ENCODE data around the gene TAS2R9. TPM values are rescaled to one million over a fixed set of nuclear protein-coding genes. Genes with fewer than 3 reads are reported as not detected.

Gene TAS2R9
- total RNA-seq, 2 donors from 2014 or later, result not detected

GRCh38 chr12:10847744-10848143 lies 37.8 kb upstream of the TAS2R9 start:
- Histone ChIP-seq H3K27me3 (replicated peaks; ENCODE audit: insufficient read depth) (no peaks in the 10 kb centered on the region), H3K36me3 (no peaks in the 10 kb centered on the region), H3K9me3 (no peaks in the 10 kb centered on the region), H3K4me3 (no peak overlapping the region), H3K27ac (no peak overlapping the region), H3K4me1 (replicated peaks) (no peaks in the 10 kb centered on the region)
- WGBS, result 66% methylated on average over 2 of the region's 2 CpGs
- TF ChIP-seq CTCF (IDR thresholded peaks at IDR 0.05) (no peak), POLR2A (IDR thresholded peaks at IDR 0.05) (no peak), POLR2AphosphoS5 (IDR thresholded peaks at IDR 0.05) (no peak)
- intact Hi-C loops (cut with DNase I), result no loop called here
- DNase-seq (ENCODE audit: low spot score), result no peak

GRCh38 chr12:10842862-10843261 lies 32.9 kb upstream of the TAS2R9 start:
- Histone ChIP-seq H3K9me3 (no peaks in the 10 kb centered on the region), H3K27me3 (replicated peaks; ENCODE audit: insufficient read depth) (no peaks in the 10 kb centered on the region), H3K4me1 (replicated peaks) (no peaks in the 10 kb centered on the region), H3K27ac (no peak overlapping the region), H3K36me3 (no peaks in the 10 kb centered on the region), H3K4me3 (no peak overlapping the region)
- WGBS, result 100% methylated on average over 2 of the region's 2 CpGs
- intact Hi-C loops (cut with DNase I), result no loop called here
- DNase-seq (ENCODE audit: low spot score), result no peak
- no peak for TF ChIP-seq POLR2A (IDR thresholded peaks at IDR 0.05)
- no peak for TF ChIP-seq CTCF (IDR thresholded peaks at IDR 0.05)
- no peak for TF ChIP-seq POLR2AphosphoS5 (IDR thresholded peaks at IDR 0.05)

- Histone ChIP-seq H3K27me3 (replicated peaks; ENCODE audit: insufficient read depth) (no peaks in the 10 kb centered on the region), H3K4me3 (no peak overlapping the region), H3K9me3 (no peaks in the 10 kb centered on the region), H3K27ac (no peak overlapping the region), H3K36me3 (no peaks in the 10 kb centered on the region), H3K4me1 (replicated peaks) (no peaks in the 10 kb centered on the region)
- no peak for TF ChIP-seq POLR2AphosphoS5 (IDR thresholded peaks at IDR 0.05)
- TF ChIP-seq CTCF (IDR thresholded peaks at IDR 0.05), result no peak
- no peak for TF ChIP-seq POLR2A (IDR thresholded peaks at IDR 0.05)
- WGBS, result 85% methylated on average over 3 of the region's 3 CpGs
- DNase-seq (ENCODE audit: low spot score), result no peak
- intact Hi-C loops (cut with DNase I), result no loop called here
These were observed 28.5 kb upstream of the TAS2R9 start for GRCh38 chr12:10838461-10838860.

GRCh38 chr12:10829994-10830393 lies 20.0 kb upstream of the TAS2R9 start:
- no peak for TF ChIP-seq CTCF (IDR thresholded peaks at IDR 0.05)
- TF ChIP-seq POLR2AphosphoS5 (IDR thresholded peaks at IDR 0.05), result no peak
- no peak for TF ChIP-seq POLR2A (IDR thresholded peaks at IDR 0.05)
- Histone ChIP-seq H3K4me1 (replicated peaks) (no peaks in the 10 kb centered on the region), H3K27me3 (replicated peaks; ENCODE audit: insufficient read depth) (no peaks in the 10 kb centered on the region), H3K36me3 (no peaks in the 10 kb centered on the region), H3K27ac (no peak overlapping the region), H3K4me3 (no peak overlapping the region), H3K9me3 (no peaks in the 10 kb centered on the region)
- intact Hi-C loops (cut with DNase I), result no loop called here
- no peak for DNase-seq (ENCODE audit: low spot score)
- 100% methylated on average over 1 of the region's 1 CpG for WGBS

GRCh38 chr12:10826258-10826657 lies 16.3 kb upstream of the TAS2R9 start, which contains the start of gene TAS2R10:
TAS2R10 (minus strand) TSS chr12:10826358; CDS start chr12:10826269, 89 bp downstream.
- Histone ChIP-seq H3K9me3 (no peaks in the 10 kb centered on the region), H3K27me3 (replicated peaks; ENCODE audit: insufficient read depth) (no peaks in the 10 kb centered on the region), H3K36me3 (no peaks in the 10 kb centered on the region), H3K4me3 (no peak within 1 kb of the TSS), H3K27ac (no peak within 1 kb of the TSS), H3K4me1 (replicated peaks) (no peaks in the 10 kb centered on the region)
- no peak for DNase-seq (ENCODE audit: low spot score)
- 77% methylated on average over 3 of the region's 3 CpGs for WGBS
- TF ChIP-seq POLR2A (IDR thresholded peaks at IDR 0.05) (no peak), POLR2AphosphoS5 (IDR thresholded peaks at IDR 0.05) (no peak), CTCF (IDR thresholded peaks at IDR 0.05) (no peak)
- intact Hi-C loops (cut with DNase I), result no loop called here
